ENCODE data around the gene MYO1H. TPM values are rescaled to one million over a fixed set of nuclear protein-coding genes. Genes with fewer than 3 reads are reported as not detected.

The MYO1H gene
- total and polyA plus RNA-seq, 2 of the 13 experiments (the other 11 are each of a cell fraction or from before 2014, with no cell fraction given): not detected

DNA sequence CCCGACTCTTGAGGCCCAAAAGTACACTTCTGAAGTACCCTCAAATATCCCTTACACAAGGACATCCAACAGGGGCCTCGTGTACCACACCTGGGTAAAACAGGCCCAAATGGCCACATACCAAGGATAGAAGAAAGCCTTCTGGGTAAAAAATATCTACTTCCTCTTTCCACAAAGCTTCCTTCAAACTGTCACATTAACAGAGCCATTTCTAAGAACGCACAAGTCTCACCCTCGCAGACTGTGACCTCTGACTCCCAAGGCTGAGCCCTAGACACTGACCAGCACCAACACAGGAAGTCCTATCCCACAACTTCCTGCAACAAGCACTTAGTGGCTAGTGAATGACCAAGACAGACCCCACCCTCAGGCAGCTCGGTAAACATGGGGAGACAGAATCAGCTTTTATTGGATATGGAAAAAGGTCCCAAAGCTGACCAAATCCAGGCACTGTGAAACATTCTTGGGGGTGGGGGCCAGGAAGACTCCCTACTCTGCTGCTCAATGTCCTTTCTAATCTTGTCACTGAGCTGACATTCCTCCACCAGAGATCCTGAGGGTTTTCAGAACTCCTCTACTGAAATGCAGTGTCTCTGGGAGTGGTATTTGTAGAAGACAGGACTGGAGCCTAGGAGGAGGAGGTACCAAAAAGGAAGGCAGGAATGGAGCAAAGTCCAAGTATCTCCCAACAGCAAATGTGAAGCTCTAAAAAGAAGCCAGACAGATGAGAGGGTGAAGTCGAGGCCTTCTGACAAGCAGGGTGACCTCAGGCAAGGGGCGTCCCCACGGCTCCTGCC, 113.5 kb downstream of the MYO1H start (continued):
- TF ChIP-seq, protein P1, sequence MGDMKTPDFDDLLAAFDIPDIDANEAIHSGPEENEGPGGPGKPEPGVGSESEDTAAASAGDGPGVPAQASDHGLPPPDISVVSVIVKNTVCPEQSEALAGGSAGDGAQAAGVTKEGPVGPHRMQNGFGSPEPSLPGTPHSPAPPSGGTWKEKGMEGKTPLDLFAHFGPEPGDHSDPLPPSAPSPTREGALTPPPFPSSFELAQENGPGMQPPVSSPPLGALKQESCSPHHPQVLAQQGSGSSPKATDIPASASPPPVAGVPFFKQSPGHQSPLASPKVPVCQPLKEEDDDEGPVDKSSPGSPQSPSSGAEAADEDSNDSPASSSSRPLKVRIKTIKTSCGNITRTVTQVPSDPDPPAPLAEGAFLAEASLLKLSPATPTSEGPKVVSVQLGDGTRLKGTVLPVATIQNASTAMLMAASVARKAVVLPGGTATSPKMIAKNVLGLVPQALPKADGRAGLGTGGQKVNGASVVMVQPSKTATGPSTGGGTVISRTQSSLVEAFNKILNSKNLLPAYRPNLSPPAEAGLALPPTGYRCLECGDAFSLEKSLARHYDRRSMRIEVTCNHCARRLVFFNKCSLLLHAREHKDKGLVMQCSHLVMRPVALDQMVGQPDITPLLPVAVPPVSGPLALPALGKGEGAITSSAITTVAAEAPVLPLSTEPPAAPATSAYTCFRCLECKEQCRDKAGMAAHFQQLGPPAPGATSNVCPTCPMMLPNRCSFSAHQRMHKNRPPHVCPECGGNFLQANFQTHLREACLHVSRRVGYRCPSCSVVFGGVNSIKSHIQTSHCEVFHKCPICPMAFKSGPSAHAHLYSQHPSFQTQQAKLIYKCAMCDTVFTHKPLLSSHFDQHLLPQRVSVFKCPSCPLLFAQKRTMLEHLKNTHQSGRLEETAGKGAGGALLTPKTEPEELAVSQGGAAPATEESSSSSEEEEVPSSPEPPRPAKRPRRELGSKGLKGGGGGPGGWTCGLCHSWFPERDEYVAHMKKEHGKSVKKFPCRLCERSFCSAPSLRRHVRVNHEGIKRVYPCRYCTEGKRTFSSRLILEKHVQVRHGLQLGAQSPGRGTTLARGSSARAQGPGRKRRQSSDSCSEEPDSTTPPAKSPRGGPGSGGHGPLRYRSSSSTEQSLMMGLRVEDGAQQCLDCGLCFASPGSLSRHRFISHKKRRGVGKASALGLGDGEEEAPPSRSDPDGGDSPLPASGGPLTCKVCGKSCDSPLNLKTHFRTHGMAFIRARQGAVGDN (CRISPR knock-in tag; IDR thresholded peaks at IDR 0.05): peak; percentile 39; the same call in 1 of the 2 replicates
- TF ChIP-seq SP4 (CRISPR knock-in tag; IDR thresholded peaks at IDR 0.05) (no peak), HNF4A (CRISPR knock-in tag; IDR thresholded peaks at IDR 0.05) (peak; percentile 17; the same call in 1 of the 2 replicates), CBX2 (IDR thresholded peaks at IDR 0.05; ENCODE audit: low read depth, low read length) (no peak), CBX2 (CRISPR knock-in tag; IDR thresholded peaks at IDR 0.05; ENCODE audit: low read depth) (no peak)
- TF ChIP-seq, protein P2, sequence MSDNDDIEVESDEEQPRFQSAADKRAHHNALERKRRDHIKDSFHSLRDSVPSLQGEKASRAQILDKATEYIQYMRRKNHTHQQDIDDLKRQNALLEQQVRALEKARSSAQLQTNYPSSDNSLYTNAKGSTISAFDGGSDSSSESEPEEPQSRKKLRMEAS (IDR thresholded peaks at IDR 0.05): peak; percentile 23; the same call in 1 of the 2 replicates

Data from HepG2 (cell line).